HepG2 (cell line): ENCODE measurements around the gene ZNF638. TPM values are rescaled to one million over a fixed set of nuclear protein-coding genes. Genes with fewer than 3 reads are reported as not detected.
A peak's percentile ranks its signal among the peaks of the same experiment; 100 is the strongest.

ENCODE experiments used
- ATAC-seq: fragments of 200-7000 bp; cut with Tn5 transposase; 3 replicates; pipeline ENCODE4 v1.9.1; 2020; ENCODE audit warnings: mild to moderate bottlenecking, moderate library complexity
- BruUV-seq: library from RNA; stranded (reverse); fragments of 400-500 nt; replicated peaks from 2 replicates; lab custom pipeline; 2021; lab: Mats Ljungman, UMichigan
- CTCF ChIA-PET: fragments of 300-600 bp; formaldehyde crosslinking; extraction: SDS; loops from one replicate; lab custom pipeline; 2021; ENCODE audit warnings: low total read pairs, inconsistent platforms, low intra/inter-chr PET ratio; lab: Yijun Ruan, JAX
- POLR2A ChIA-PET: fragments of 350-600 bp; sonication (Branson Sonifier 250); formaldehyde crosslinking; loops from one replicate; lab custom pipeline; 2020; ENCODE audit warnings: antibody characterized with exemption, inconsistent platforms; lab: Yijun Ruan, JAX
- DNase-seq: peaks from one replicate; pipeline ENCODE4 v3.0.0-alpha.2; 2015; ENCODE audit warnings: low spot score
- FAIRE-seq: peaks from 3 replicates; lab custom pipeline; 2011; peaks lifted over from hg19 to GRCh38; lab: Jason Lieb, UNC
- H2AFZ ChIP-seq: one replicate; pipeline ENCODE4 v1.6.1; 2011; ENCODE audit warnings: low read length, inconsistent platforms
- H3K27ac ChIP-seq: fragments of 300-600 bp; 3 replicates; pipeline ENCODE4 v1.8.0; 2011; ENCODE audit warnings: mixed run types, mild to moderate bottlenecking, mixed read lengths, low read length, inconsistent platforms; ENCODE audit not compliant: insufficient read depth; ENCODE audit errors: extremely low read length
- H3K27me3 ChIP-seq, 2 experiments: fragments of 200-600 bp in 1 of 2; 2 replicates in 1 of 2; 3 replicates in 1 of 2; pipeline versions ENCODE4 v1.6.0 to v1.8.0; 2011; ENCODE audit warnings: low read length in 2 of 2, mild to moderate bottlenecking in 2 of 2, moderate library complexity in 2 of 2, inconsistent platforms in 1 of 2; ENCODE audit not compliant: insufficient read depth in 2 of 2, control insufficient read depth in 1 of 2
- H3K36me3 ChIP-seq, 2 experiments: fragments of 200-600 bp in 1 of 2; replicated peaks in 1 of 2; 2 replicates in 1 of 2; 3 replicates in 1 of 2; pipeline versions ENCODE4 v1.5.1 to v1.8.0; 2011; ENCODE audit warnings: low read length in 2 of 2, inconsistent platforms in 1 of 2; ENCODE audit not compliant: insufficient read depth in 2 of 2, control insufficient read depth in 1 of 2
- H3K4me1 ChIP-seq: 2 replicates; pipeline ENCODE4 v1.5.1; 2012; ENCODE audit warnings: low read length, inconsistent platforms; ENCODE audit not compliant: insufficient read depth
- H3K4me2 ChIP-seq: 2 replicates; pipeline ENCODE4 v1.6.0; 2011; ENCODE audit warnings: low read depth, low read length, inconsistent platforms
- H3K4me3 ChIP-seq, 3 experiments: fragments of 200-600 bp in 1 of 3; sonication (generic), shearing (Covaris generic) in 1 of 3; replicated peaks in 1 of 3; 2 replicates each; pipeline ENCODE4 v1.5.1; 2011 to 2016; ENCODE audit warnings: low read length in 3 of 3, inconsistent platforms in 2 of 3, low read depth in 2 of 3, mild to moderate bottlenecking in 2 of 3, control low read depth in 1 of 3, mixed read lengths in 1 of 3; ENCODE audit not compliant: insufficient read depth in 1 of 3
- H3K79me2 ChIP-seq: one replicate; pipeline ENCODE4 v1.6.1; 2011; ENCODE audit warnings: low read length, inconsistent platforms; ENCODE audit not compliant: insufficient read depth
- H3K9ac ChIP-seq: 2 replicates; pipeline ENCODE4 v1.6.0; 2011; ENCODE audit warnings: mild to moderate bottlenecking, low read depth, low read length, inconsistent platforms; ENCODE audit not compliant: insufficient read depth
- H3K9me3 ChIP-seq: 2 replicates; pipeline ENCODE4 v1.5.1; 2012; ENCODE audit warnings: mild to moderate bottlenecking, low read length
- H4K20me1 ChIP-seq: 2 replicates; pipeline ENCODE4 v1.6.0; 2011; ENCODE audit warnings: inconsistent platforms, mild to moderate bottlenecking, low read length, moderate library complexity; ENCODE audit not compliant: insufficient read depth
- ATF1 ChIP-seq: IDR thresholded peaks from 2 replicates; pipeline ENCODE4 v1.6.1; 2016; ENCODE audit warnings: mild to moderate bottlenecking, control low read depth
- ATF5 ChIP-seq: sonication (generic); formaldehyde crosslinking; IDR thresholded peaks from 2 replicates; pipeline ENCODE4 v1.4.0; 2020; ENCODE audit warnings: mild to moderate bottlenecking, low read depth, missing genetic modification reagents
- BRCA1 ChIP-seq: sonication (generic); formaldehyde crosslinking; IDR thresholded peaks from 2 replicates; pipeline ENCODE4 v1.4.0; 2020; ENCODE audit warnings: missing genetic modification reagents
- DRAP1 ChIP-seq: IDR thresholded peaks from 2 replicates; pipeline ENCODE4 v1.6.1; 2016; ENCODE audit warnings: missing genetic modification reagents, missing compliant biosample characterization
- FOXC1 ChIP-seq: sonication (generic); formaldehyde crosslinking; IDR thresholded peaks from 2 replicates; pipeline ENCODE4 v1.8.0; 2022; ENCODE audit warnings: mild to moderate bottlenecking, missing genetic modification reagents, borderline replicate concordance
- HNF4G ChIP-seq, 2 experiments: sonication (generic) in 1 of 2; formaldehyde crosslinking in 1 of 2; IDR thresholded peaks; 2 replicates each; pipeline versions ENCODE4 v1.4.0 to v1.6.1; 2011 to 2020; ENCODE audit warnings: borderline replicate concordance in 2 of 2, low read depth in 2 of 2, mild to moderate bottlenecking in 2 of 2, low read length in 1 of 2, missing genetic modification reagents in 1 of 2, moderate library complexity in 1 of 2
- HOXA5 ChIP-seq: sonication (generic); formaldehyde crosslinking; IDR thresholded peaks from 2 replicates; pipeline ENCODE4 v1.4.0; 2020; ENCODE audit warnings: missing genetic modification reagents
- KAT7 ChIP-seq: IDR thresholded peaks from 2 replicates; pipeline ENCODE4 v1.6.1; 2018; ENCODE audit warnings: borderline replicate concordance, missing compliant biosample characterization
- NCOA1 ChIP-seq: sonication (generic); formaldehyde crosslinking; IDR thresholded peaks from 2 replicates; pipeline ENCODE4 v1.9.0; 2021; ENCODE audit warnings: missing genetic modification reagents
- PPARG ChIP-seq: conservative IDR thresholded peaks from 2 replicates; pipeline ENCODE4 v1.6.1; 2016; ENCODE audit warnings: missing biosample characterization, missing genetic modification reagents
- RAD51 ChIP-seq: fragments of 450-650 bp; IDR thresholded peaks from 2 replicates; pipeline ENCODE4 v1.6.1; 2016; ENCODE audit warnings: borderline replicate concordance
- SIN3B ChIP-seq: fragments of 150-350 bp; IDR thresholded peaks from 2 replicates; pipeline ENCODE4 v1.6.1; 2014; ENCODE audit warnings: low read length
- SMARCE1 ChIP-seq: fragments of 450-650 bp; IDR thresholded peaks from 2 replicates; pipeline ENCODE4 v1.6.1; 2017; ENCODE audit warnings: borderline replicate concordance
- SNAI1 ChIP-seq: sonication (generic); formaldehyde crosslinking; IDR thresholded peaks from 2 replicates; pipeline ENCODE4 v1.5.0; 2020; ENCODE audit warnings: mild to moderate bottlenecking, missing genetic modification reagents, borderline replicate concordance
- TMF1 ChIP-seq: sonication (generic); formaldehyde crosslinking; IDR thresholded peaks from 2 replicates; pipeline ENCODE4 v1.8.1; 2022; ENCODE audit warnings: low read depth, missing genetic modification reagents
- ZNF101 ChIP-seq: sonication (generic); formaldehyde crosslinking; IDR thresholded peaks from 2 replicates; pipeline ENCODE4 v1.4.0; 2020; ENCODE audit warnings: mild to moderate bottlenecking, low read depth, missing genetic modification reagents, borderline replicate concordance
- ZNF136 ChIP-seq: sonication (generic); formaldehyde crosslinking; IDR thresholded peaks from 2 replicates; pipeline ENCODE4 v1.8.1; 2022; ENCODE audit warnings: low read depth, mild to moderate bottlenecking, moderate library complexity, missing genetic modification reagents
- ZNF34 ChIP-seq: sonication (generic); formaldehyde crosslinking; IDR thresholded peaks from 2 replicates; pipeline ENCODE4 v1.4.0; 2020; ENCODE audit warnings: mild to moderate bottlenecking, missing genetic modification reagents, borderline replicate concordance
- ZNF709 ChIP-seq: sonication (generic); formaldehyde crosslinking; IDR thresholded peaks from 2 replicates; pipeline ENCODE4 v1.5.0; 2020; ENCODE audit warnings: mild to moderate bottlenecking, missing genetic modification reagents
- WGBS: methylation state at CpG from one replicate; pipeline ENCODE4 v1.1.6; 2017; ENCODE audit warnings: low lambda C conversion rate; 5-methylcytosine and 5-hydroxymethylcytosine counted together
- in situ Hi-C: cut with HindIII; loops from 2 replicates; pipeline ENCODE4 v1.10.0; 2017; ENCODE audit warnings: low pct_unique_long_range_greater_than_20kb; ENCODE audit not compliant: extremely low pct_ligation_motif_present
- intact Hi-C: fragments of 100-400 bp; cut with micrococcal nuclease; formaldehyde crosslinking; loops from one replicate; pipeline ENCODE4 v1.10.0; 2022; ENCODE audit not compliant: unreplicated experiment
- polyA plus RNA-seq, 8 experiments: library from polyadenylated mRNA; depleted of rRNA in 3 of 8; stranded (reverse) in 7 of 8; unstranded in 1 of 8; fragments of >200 nt; fragmentation: Illumina TruSeq in 4 of 8; extraction: Trizol in 4 of 8; gene quantifications; 2 replicates each; pipeline versions ENCODE4 v1.2.1 to v1.2.3, GENCODE V29; 2011 to 2016; ENCODE audit warnings: low read depth in 4 of 8, missing spikeins in 1 of 8, mixed read lengths in 1 of 8; ENCODE audit not compliant: insufficient read depth in 1 of 8
- total RNA-seq, 5 experiments: library from RNA; depleted of rRNA; stranded (reverse); fragments of >200 nt; fragmentation: Illumina TruSeq; extraction: Trizol; gene quantifications; 2 replicates each; pipeline ENCODE4 v1.2.3, GENCODE V29; 2016; ENCODE audit warnings: low read depth in 1 of 5

The ZNF638 gene
- total and polyA plus RNA-seq, 2 of the 13 experiments (the other 11 are each of a cell fraction or from before 2014, with no cell fraction given) = 92.7 to 144 TPM

- no peak for TF ChIP-seq PPARG
- TF ChIP-seq ZNF136 (CRISPR knock-in tag) = no peak
- Histone ChIP-seq H3K4me2 (no peak overlapping the region), H3K4me3 (no peak overlapping the region), H3K27ac (no peak overlapping the region), H3K36me3 (no peaks in the 10 kb centered on the region), H2AFZ (no peak overlapping the region), H3K79me2 (no peaks in the 10 kb centered on the region), H3K9me3 (no peaks in the 10 kb centered on the region), H3K4me1 (peaks cover 44% of the 10 kb centered on the region), H3K9ac (no peak overlapping the region), H3K27me3 (peaks cover 0 to 2% of the 10 kb centered on the region in 2 experiments; a peak in 2 of 5 replicates), H4K20me1 (no peaks in the 10 kb centered on the region)
- in situ Hi-C loops = no loop called here
- ChIA-PET CTCF (no interaction called here), POLR2A (no interaction called here)
- no peak for DNase-seq
- no peak for FAIRE-seq
- intact Hi-C loops = loop anchor here (5.0 kb wide), 1 partner anchor 54 kb away; no protein-coding TSS in a partner anchor
- ATAC-seq = no peak
- no TSS peak for BruUV-seq
- WGBS = 71% methylated on average over 4 of the region's 4 CpGs
Observed at GRCh38 chr2:71457923-71458322, 126.3 kb downstream of the ZNF638 start.

- CTCF ChIA-PET = no interaction called here
- Histone ChIP-seq H3K4me2 (peak overlapping the region; percentile 23; the same call in 1 of the 2 replicates), H3K4me1 (peaks cover 44% of the 10 kb centered on the region), H3K27ac (no peak overlapping the region), H3K27me3 (peaks cover under 1 to 2% of the 10 kb centered on the region in 2 experiments; a peak in 2 of 5 replicates), H4K20me1 (no peaks in the 10 kb centered on the region), H2AFZ (no peak overlapping the region), H3K9me3 (no peaks in the 10 kb centered on the region), H3K79me2 (no peaks in the 10 kb centered on the region), H3K36me3 (no peaks in the 10 kb centered on the region), H3K9ac (no peak overlapping the region), H3K4me3 (no peak overlapping the region)
- no peak for DNase-seq
- intact Hi-C loops (loop anchor here (5.0 kb wide), 1 partner anchor 54 kb away; no protein-coding TSS in a partner anchor), in situ Hi-C loops (no loop called here)
- ATAC-seq = peak; percentile 16
- 31% methylated on average over 7 of the region's 7 CpGs for WGBS
- no peak for FAIRE-seq
- BruUV-seq = no TSS peak
- POLR2A ChIA-PET = no interaction called here
- TF ChIP-seq ATF5 = no peak
- TF ChIP-seq HNF4G (IDR thresholded peaks at IDR 0.05; ENCODE audit: borderline replicate concordance, low read depth, low read length) = no peak
- no peak for TF ChIP-seq HNF4G (CRISPR knock-in tag; IDR thresholded peaks at IDR 0.05; ENCODE audit: borderline replicate concordance, low read depth)
- TF ChIP-seq BRCA1 (CRISPR knock-in tag) = no peak
- no peak for TF ChIP-seq FOXC1 (CRISPR knock-in tag)
- TF ChIP-seq TMF1 (CRISPR knock-in tag) = no peak
- no peak for TF ChIP-seq HOXA5 (CRISPR knock-in tag)
- no peak for TF ChIP-seq ZNF34
- no peak for TF ChIP-seq SIN3B
- TF ChIP-seq ZNF709 = no peak
- TF ChIP-seq SMARCE1 = no peak
- no peak for TF ChIP-seq ATF1 (CRISPR knock-in tag)
- TF ChIP-seq ZNF101 (CRISPR knock-in tag) = no peak
- no peak for TF ChIP-seq KAT7 (CRISPR knock-in tag)
- no peak for TF ChIP-seq NCOA1 (CRISPR knock-in tag)
- TF ChIP-seq RAD51 = no peak
- no peak for TF ChIP-seq SNAI1 (CRISPR knock-in tag)
- TF ChIP-seq DRAP1 = no peak
Observed at GRCh38 chr2:71458413-71459083, 127.0 kb downstream of the ZNF638 start.
